Activated CD4-positive, alpha-beta T cell treated with anti-CD3 and anti-CD28 coated beads, Interleukin-2, amount 50 U/mL, for 4 hours (primary cell): ENCODE data around the gene KLHDC7B.

Experiments used
- DNase-seq, 2 experiments: peaks; one replicate each; pipeline ENCODE4 v3.0.0-alpha.2; 2020

The KLHDC7B gene

DNA sequence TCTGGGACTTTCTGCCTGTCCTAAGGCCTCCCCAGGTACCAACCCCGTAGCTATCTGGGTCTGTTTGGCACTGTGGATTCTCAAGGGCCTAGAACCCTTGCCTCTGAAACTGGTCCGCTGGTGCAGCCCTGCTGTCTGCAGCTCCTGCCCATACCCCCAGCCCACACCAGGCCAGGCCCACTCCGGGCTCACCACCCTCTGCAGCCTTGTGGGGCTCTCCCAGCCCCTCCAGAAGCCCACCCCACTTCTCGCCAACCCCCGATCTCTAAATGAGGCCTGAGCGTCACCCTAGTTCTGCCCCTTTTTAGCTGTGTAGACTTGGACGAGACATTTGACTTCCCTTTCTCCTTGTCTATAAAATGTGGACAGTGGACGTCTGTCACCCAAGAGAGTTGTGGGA lies 4.7 kb downstream of the KLHDC7B start:
- DNase-seq = no peak

DNA sequence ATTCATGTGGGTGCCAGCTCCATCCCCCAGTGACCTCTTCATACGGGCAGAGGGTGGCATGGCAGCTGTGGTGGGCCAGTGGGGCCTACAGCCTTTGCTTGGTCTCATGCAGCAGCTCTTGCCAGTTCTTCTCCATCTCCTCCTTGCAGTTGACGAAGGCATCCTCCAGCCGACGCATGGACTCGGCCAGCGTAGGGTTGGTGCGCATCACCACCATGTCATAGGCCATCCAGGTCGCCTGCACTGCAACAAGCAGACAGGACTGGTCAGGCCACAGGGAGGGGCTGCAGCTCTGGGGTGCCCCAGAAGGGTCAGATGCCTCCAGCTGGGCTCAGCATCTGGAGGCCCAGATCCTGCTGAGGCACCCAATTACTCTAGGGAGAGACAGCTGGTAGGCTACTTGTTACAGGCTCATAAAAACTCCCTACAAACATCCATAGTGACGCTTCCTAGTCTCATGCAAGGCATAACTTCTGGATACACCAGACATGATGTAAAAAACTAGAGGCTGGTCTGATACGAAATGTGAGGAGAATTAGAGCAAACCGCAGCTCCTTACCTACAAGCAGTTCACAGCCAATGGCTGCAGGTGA lies 5.6 kb downstream of the KLHDC7B start:
- no peak for DNase-seq

DNA sequence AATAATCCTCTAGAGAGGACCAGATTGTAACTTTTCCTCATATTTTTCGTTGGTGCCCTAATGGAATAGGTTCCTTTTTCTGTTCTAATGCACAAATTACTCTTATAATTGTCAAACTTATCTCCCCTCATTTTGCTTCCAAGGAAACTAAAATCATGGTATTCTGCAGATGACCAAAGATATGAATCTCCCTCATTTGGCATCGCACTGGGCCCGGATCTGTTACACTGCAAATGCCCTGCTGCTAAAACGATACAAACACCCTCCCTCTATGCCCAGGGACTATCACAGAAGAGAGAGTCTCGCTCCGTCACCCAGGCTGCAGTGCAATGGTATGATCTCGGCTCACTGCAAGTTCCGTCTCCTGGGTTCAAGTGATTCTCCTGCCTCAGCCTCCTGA lies 7.6 kb downstream of the KLHDC7B start:
- DNase-seq = no peak

DNA sequence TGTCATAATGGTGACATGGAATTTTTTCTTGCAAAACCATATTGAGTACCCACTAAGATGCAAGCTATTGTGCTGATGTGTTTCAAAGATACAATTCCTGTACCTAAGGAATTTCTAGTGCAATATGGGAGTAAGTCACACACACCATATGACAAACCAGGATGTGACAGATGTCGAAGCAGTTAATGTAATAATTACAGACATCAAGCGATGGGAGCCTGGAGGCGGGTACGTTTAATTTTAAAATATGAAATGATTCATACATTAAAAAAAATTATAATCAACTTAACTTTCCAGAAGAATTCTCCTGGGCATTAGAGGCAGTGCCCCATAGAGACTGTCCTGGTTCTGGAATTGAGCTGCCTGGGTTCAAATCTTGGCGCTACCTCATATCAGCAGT lies 11.0 kb downstream of the KLHDC7B start:
- DNase-seq = no peak

DNA sequence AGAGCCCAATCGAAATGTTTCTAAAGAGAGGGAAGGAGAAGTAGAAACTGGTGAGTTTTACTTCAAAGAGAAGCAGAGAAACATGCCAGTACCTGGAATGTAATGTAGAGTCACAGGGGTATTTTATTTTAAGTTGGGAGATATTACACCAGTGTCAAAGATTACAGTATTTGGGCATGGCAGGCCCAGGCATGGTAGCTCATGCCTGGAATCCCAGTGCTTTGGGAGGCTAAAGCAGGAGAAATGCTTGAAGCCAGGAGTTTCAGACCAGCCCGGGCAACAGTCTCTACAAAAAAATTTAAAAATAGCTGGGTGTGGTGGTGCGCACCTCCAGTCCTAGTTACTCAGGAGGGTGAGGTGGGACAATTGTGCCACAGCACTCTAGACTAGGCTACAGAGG lies 14.3 kb downstream of the KLHDC7B start:
- DNase-seq = no peak

DNA sequence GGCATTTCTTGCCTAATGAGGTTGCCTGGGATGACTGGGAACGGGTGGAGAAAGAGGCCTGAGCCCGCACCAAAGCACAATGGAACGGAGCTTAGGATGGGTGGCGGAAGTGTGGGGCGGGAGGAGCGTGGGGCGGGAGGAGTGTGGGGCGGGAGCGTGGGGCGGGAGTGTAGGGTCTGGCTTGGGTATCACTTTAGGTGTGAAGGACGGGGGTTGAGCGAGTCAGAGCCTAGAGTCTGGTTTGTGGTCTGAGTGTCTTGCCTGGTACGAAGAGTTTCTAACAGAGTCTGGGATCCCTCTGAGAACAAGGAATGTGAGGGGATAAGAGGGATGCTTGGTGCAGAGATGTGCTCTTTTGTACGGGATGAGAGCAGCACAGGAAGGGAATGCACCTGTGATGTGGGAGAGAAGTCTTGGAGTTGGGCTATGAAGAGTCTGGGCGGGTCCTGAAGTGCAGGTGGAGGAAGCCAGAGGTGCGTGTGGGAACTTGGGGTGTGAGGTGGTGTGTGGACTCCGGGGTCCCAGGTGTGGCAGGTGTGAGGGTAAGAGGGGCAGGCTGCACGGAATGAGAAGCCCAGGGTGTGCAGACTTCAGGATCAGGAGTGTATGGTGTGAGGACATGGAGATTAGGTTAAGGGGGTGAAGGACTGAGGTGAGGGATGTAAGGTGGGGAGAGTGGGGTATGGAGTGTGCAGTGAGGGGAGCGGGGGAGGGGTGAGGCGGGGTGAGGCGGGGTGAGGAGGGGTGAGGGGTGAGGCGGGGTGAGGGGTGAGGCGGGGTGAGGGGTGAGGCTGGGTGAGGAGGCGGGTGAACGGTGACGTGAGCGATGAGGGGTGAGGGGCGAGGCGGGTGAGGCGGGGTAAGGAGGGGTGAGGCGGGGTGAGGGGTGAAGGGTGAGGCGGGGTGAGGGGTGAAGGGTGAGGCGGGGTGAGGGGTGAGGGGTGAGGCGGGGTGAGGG lies 16.0 kb downstream of the KLHDC7B start:
- DNase-seq = no peak

DNA sequence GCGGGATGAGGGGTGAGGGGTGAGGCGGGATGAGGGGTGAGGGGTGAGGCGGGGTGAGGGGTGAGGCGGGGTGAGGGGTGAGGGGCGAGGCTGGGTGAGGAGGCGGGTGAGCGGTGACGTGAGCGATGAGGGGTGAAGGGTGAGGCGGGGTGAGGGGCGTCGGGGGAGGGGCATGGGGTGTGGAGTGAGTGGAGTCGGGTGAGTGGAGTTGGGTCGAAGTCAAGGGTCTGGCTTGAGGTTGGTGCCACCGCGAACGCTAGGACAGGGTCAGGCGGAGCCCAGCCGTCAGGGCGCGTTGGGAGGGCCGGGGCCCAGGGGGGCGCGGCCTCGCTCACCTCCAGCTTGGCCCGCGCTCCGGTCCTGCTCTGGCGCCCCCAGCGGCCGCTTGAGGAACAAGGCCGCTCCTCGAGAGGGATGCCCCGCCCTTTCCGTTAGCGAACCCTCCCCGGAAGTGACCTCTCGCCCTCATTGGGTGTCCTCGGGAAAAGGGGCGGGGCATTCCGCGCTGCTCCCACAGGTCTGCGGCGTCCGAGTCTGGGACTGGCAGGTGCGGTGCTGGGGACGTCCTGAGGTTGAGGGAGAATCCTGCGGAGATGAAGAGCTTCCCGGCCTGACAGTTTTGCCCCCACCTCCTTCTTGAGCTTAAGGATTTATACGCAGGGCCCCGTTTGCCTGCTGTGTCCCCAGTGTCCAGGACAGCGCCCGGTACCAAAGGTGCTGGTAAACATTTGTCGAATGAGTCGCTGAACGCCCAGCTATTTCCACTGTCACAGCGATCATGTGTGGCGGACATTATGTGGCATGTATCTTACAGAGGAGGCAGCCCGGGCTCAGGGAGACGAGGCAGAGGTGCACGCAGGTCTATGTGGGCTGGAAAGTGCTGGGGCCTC lies 17.1 kb downstream of the KLHDC7B start, which contains the start of gene SYCE3:
Gene SYCE3, minus strand, starts transcription at position 397 of the 890 bp plus-strand sequence. CDS start 6,514 bp downstream, outside the sequence.
- DNase-seq = peak; percentile 95

DNA sequence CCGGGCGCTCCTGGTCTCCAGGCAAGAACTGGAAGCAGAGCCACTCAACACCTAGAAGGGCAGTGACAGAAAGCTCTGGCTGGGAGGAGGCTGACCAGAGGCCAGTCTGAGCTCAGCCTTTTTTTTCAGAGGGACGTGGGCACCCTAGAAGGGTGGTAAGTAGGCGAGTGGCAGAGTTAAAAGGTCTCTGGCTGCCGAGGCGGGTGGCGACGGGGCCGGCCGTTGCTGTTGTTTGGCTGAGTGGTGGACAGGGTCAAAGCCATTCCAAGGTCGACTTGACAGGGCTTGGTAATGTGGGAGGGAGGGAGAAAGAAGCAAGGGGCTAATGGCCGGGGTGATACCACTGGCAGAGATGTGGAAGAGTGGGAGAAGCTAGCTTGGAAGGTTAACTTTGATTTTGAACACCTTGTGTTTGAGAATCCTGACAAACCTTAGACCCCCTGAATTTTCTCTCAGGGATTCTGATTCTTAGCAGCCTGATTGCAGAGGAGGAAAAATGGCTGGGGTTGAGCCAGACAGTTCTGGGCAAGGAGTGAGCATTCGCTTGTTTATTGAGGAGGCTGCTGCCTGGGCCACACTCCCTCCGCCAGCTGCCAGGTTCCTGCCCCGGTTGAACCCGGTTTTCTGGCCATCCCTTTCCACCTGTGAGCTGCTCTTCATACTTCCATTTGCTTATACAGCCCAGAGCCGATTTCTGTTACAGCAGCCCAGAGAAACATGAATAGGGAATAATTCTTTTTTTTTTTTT lies 17.9 kb downstream of the KLHDC7B start:
- no peak for DNase-seq

DNA sequence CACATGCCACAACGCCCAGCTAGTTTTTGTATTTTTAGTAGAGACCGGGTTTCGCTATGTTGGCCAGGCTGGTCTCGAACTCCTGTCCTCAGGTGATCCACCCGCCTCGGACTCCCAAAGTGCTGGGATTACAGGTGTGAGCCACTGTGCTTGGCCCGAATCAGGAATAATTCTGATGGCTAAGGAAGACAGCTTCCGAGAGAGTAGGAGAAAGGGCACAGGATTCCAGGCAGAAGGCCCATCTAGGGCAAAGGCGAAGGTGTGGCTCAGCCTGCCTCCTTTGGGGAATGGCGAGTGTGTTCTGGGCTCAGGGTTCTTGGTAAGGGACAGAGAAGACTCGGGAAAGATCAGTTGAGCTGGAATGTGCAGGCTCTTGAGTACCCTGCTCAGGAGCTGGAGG lies 18.6 kb downstream of the KLHDC7B start:
- no peak for DNase-seq

DNA sequence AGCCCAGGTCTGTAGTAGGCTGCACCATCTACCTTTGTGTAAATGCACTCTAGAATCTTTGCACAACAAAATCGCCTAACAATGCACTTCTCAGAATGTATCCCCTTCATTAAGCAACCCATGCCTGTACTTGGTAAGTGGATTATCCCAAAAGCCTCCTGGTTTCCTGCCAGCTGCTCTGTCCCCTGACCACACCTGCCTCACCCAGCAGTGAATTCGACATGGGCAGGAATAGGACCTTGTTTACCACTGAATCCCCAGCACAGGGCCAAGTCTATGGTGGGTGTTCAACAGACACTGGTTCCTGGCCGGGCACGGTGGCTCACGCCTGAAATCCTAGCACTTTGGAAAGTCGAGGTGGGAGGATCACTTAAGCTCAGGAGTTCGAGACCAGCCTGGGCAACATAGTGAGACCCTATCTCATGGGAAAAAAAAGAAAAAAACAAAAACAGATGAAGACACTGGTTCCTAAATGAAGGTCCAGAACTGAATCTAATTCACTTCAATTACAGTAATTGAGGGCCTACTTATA lies 22.1 kb downstream of the KLHDC7B start:
- DNase-seq = no peak

DNA sequence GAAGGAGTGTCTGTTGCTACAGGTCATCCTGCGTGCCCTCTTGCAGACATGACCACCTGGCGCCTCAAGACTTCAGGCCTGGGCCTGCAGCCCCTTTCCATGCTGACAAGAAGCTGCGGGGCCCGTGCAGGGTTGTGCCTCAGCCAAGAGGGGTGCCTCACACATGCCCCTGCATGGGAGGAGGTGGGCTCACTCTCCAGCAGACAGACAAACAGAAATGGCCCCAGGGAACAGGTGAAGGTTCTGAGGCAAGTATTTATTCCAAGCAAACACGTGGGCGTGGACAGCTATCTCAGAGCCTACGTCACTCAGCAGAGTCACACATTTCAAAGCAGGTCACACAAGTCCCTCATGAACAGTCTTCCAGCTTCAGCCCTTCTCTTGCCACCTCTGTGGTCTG lies 22.9 kb downstream of the KLHDC7B start:
- no peak for DNase-seq

DNA sequence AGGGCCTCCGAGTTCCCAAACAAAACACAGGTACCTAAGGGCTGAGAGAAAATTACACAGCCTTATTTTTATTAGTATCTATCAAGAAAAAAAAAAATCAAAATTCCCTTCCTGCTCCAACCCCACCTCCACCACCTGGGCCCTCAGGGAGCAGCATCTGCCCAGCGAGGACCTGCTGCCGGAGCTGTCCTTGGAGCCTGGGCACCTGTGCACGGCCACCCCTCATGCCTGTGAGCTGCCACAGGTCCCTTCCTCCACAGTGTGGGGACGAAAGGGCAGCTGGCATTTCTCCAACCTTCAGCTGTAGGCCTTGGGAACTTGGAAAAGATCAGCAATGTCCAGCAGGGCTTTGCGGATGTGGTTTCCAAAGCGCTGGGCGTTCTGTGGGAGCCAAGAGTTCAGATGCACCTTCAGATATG lies 23.4 kb downstream of the KLHDC7B start:
- no peak for DNase-seq

DNA sequence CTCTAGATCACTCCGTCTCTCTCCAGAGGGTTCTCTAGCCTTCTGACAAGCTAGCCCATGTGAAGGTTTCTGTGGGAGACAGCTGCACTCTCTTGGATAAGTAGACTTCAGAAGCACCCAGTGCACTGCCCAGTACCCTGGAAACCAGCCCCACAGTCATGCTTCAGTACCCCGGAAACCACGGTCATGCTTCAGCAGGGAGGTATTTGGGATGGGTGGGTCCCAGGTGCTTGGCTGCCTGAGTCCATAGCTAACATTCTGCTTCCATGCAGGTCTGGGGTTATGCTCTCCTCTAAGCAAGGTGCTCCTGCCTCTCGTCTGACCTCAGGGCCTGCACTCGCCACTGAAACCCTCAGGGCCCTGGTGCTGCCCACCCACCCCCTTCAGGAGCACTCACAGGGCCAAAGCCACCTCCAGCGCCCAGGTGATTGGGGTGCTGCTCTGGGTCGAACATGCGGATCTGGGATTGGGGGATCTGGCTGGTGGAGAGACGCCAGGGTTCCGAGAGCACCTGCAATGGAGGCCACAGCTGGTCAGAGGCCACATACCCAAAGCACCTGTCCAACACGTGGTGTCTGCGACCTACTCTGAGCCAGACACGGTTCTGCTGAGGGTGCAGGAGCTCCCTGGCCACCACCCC lies 24.3 kb downstream of the KLHDC7B start:
- DNase-seq = no peak

DNA sequence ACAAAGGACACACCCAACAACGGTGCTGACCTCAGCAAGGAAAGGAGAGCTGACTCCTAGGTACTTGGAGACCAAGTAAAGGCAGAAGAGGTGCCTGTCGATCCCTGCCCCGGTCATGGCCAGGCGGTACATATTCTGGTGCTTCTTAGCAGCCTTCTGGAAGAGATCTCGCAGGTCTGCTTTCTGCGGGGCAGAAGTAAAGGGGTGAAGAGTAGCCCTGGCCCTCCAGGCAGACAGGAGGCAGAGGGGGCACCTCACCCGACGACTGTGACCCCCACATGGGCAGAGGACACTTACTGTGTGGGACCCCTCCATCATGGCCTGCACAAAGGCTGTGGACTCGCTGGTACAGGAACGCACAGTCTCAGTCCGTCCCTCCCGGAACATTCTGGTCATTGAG lies 25.2 kb downstream of the KLHDC7B start:
- no peak for DNase-seq

DNA sequence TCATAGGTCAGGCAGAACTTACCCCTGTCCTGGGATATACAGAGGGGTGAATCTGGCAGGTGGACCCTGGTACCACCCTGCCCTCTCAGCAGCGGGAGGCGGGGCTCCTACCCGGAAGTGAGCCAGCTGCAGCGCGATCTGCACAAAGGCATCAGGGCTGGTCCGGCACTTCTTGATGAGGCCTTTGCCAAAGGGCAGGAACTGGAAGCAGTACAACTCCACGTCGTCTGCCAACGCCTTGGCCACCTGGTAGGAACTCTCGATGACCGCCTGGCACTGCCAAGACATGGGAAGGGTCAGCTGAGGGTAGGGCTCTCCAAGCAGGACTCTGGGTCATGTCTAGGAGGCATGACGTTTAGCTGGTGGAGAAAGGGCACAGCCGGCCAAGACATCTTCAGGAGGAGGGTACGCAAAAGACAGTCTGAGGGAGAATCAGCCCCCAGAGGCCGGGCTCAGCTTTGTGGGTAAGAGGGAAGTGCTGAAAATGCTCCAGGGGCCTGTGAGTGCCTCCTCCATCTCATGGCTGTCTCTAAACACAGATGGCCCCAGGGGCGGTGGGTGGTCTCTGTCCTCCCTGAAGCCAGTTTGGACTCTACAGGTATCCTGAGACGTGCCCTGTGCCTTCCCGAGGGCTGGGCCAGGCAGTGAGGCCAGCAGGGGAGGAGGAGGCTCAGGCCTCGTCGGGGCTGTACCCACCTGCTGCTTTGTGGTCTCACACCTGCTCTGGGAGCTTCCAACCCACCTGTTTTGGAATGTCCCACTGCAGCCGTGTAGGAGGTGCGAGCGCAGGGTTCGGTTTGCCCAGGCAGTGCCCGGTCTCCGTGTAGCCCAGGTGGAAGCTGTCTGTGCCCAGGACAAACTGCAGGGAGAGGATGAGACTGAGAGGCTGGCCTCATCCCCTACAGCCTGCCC lies 25.8 kb downstream of the KLHDC7B start:
- no peak for DNase-seq

DNA sequence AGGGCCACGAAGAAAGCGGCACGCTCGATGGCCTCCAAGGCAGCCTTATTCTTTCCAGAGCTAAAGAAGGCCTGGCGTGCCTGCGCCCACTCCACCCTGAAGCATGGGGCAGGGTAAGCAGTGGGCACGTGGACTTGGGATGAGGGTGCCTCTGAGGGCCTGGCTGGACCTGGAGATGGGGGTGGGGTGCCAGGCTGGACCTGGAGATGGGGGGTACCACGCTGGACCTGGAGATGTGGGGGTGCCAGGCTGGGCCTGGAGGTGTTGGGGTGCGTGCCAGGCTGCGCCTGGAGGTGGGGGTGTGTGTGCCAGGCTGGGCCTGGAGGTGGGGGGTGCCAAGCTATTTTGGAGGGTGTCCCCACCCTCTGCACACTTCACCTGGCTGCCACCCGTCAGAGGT lies 27.3 kb downstream of the KLHDC7B start:
- no peak for DNase-seq

DNA sequence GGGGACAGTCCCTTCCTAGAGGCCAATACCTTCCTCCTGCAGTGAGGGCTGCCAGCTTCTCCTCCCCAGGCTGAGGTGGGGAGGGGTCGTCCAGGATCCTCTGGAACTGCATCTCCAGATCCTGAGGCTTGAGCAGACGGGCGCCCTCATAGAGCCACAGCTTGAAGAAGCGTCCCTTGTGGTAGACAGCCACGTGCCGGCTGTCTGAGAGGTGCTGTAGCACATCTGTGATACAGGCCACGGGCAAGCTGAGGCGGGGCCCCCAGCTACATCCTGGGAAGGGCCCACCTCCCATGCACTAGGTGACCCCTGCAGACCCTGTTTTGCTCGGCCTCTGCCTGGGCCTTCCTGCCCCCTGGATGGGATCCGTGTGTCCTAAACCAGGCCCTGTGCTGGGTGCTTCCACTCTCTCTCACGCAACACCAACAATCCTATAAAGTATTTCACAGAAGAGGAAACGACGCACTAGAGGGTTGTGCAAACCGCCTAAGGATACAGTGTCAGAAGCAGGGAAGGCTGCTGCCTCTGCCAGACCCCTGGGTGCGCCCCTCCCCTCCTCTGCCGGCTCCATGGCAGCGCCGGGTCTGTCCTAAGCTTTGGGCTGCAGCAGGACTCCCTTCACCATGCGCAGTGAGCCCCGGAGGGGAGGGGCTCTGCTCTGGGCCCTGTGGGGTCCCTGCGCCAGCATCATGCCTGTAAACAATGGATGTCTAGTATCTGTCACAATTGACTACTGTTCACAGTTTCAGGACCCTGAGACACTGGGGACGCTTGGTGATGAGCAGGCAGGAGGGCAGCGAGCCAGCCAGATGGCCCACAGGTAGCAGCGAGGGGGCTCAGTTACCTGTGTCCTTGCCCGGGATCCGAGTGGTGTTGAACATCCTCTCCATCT lies 28.0 kb downstream of the KLHDC7B start:
- no peak for DNase-seq

DNA sequence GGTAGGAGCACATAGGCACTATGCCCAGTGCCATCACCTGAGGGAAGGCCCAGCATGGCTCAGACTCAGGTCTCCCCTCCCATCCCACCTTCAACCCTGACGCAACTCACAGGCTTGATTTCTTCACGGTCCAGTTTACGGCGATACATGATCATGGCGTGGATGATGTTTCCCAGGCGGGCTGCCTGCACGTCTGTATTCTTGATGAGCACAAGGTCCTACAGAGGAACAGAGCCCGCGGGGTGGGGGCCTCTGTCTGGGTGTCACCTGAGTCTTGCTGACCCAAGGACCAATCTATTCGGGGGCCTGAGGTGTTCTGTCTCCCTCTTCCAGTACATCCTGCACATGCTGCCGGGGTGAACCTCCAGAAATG lies 28.7 kb downstream of the KLHDC7B start:
- no peak for DNase-seq

DNA sequence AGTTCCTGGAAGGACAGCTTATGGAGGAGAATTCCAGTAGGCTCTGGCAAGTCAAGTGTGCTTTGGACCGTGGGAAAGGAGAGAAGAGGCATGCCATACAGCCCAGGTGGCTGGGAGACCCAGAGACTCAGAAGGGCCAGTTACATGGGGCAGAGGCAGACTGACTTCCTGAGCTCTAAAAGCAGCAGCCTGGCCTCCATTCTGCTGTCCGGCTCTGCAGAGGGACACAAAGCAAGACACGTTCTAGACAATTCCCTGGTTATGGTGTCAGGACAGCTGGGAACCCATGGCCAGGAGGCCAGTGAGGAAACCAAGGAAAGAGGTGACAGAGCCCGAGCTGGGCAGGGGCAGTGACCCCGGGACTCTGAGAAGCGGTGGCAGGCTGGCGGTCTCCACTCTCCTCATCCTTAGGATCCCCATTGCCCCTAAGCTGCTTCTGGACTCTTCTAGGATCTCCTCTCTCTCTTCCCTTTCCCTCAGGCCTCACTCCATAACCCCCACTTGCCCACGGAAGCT lies 29.8 kb downstream of the KLHDC7B start:
- DNase-seq = no peak
